Coronary artery (tissue), 2 donors: ENCODE results near the gene CDC42BPA.

ENCODE experiments used
- DNase-seq: peaks from one replicate; pipeline ENCODE4 v3.0.0-alpha.2; 2017; ENCODE audit warnings: low spot score
- H3K27ac ChIP-seq, 2 donors: fragments of 200-600 bp; sonication (generic); one replicate each; pipeline ENCODE4 v1.5.1; 2016 to 2019
- H3K4me3 ChIP-seq: fragments of 200-600 bp; sonication (generic); 2 replicates; pipeline ENCODE4 v1.5.1; 2016; ENCODE audit warnings: mild to moderate bottlenecking, moderate library complexity
- CTCF ChIP-seq: fragments of 200-600 bp; sonication (generic); IDR thresholded peaks from one replicate; pipeline ENCODE4 v1.5.1; 2019; ENCODE audit warnings: antibody characterized with exemption

The CDC42BPA gene

GRCh38 chr1:227305894-227306626, 12.2 kb downstream of the CDC42BPA start:
- no peak for DNase-seq
- no peak overlapping the region for H3K4me3 ChIP-seq
- H3K27ac ChIP-seq = no peak overlapping the region
- TF ChIP-seq CTCF = no peak

DNA sequence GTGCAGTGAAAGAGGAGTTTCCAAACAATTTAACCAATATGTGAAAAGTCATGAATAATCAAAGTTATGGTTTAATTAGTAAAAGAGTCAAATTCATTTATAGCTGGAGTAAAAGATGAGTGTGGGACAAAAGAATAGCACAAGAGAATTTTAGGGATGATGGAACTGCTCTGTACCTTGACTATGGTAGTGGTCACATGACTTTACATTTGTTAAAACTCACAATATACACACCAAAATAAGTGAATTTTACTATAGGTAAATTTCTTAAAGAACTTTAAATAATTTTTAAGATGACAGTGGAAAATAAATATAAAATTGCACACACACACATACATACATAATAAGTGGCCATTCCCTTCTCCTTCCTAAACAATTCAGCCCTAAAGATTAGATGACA, 13.6 kb downstream of the CDC42BPA start:
- H3K27ac ChIP-seq = no peak overlapping the region
- no peak overlapping the region for H3K4me3 ChIP-seq
- no peak for DNase-seq
- TF ChIP-seq CTCF = no peak

GRCh38 chr1:227303662-227304061, 14.6 kb downstream of the CDC42BPA start:
- no peak for TF ChIP-seq CTCF
- no peak overlapping the region for H3K27ac ChIP-seq
- no peak overlapping the region for H3K4me3 ChIP-seq
- DNase-seq = no peak

DNA sequence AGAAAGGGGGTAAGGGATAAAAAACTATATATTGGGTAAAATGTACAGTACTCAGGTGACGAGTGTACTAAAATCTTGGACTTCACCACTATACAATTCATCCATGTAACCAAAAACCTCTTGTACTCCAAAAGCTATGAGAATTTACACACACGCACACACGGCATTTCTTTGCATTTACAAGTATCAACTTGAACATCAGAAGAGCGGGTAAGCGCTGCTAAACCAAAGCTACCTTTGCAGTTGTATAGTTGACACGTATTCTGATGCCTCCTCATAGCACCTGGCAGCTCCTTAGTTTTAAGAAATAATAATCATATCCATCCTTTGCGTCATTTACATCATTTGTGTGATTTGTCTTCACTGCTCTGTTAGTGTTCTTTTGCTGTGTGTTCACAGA, 17.6 kb downstream of the CDC42BPA start:
- TF ChIP-seq CTCF = no peak

DNA sequence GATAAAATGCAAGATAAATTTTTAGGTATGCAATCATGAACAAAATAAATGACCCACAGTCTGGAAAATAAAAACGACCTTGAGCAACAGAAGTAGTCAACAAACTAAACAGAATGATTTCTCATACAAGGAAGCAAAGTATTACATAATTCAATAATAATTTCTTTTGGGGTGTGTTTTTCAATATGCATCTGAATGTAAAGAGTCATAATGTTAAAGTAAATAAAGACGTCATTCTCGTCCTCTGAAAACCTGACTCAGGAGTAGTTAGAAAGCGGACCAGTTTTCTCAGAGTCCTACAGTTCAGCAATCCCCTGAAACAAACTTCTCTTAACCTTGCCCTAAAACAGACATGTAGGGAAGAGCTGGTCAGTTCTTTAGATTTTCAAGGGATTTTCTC, 18.6 kb downstream of the CDC42BPA start:
- no peak overlapping the region for H3K4me3 ChIP-seq
- TF ChIP-seq CTCF = no peak
- no peak for DNase-seq
- no peak overlapping the region for H3K27ac ChIP-seq

More for the DNA sequence above, 17.6 kb downstream of the CDC42BPA start:
- no peak overlapping the region for H3K4me3 ChIP-seq
- no peak for DNase-seq
- H3K27ac ChIP-seq = no peak overlapping the region

DNA sequence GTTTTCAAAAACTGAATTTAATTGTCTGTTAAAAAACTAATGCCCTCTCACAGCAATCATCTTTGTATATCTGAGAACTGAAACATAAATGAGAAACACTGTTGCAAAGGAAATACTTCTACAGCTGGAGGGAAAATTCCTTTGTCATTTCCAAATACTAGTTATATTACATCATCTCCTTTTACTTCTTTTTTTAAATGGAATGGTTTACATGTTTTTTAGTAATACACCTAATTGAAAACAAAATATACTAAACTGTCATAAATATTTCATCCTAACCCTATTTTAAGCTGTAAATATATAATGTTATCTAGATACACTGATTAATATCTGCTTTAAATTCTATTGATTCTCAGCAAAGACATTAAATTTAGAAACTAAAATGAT, 19.1 kb downstream of the CDC42BPA start:
- Histone ChIP-seq H3K4me3 (peak overlapping the region; percentile 5), H3K27ac (no peak overlapping the region)
- no peak for TF ChIP-seq CTCF
- DNase-seq = no peak

DNA sequence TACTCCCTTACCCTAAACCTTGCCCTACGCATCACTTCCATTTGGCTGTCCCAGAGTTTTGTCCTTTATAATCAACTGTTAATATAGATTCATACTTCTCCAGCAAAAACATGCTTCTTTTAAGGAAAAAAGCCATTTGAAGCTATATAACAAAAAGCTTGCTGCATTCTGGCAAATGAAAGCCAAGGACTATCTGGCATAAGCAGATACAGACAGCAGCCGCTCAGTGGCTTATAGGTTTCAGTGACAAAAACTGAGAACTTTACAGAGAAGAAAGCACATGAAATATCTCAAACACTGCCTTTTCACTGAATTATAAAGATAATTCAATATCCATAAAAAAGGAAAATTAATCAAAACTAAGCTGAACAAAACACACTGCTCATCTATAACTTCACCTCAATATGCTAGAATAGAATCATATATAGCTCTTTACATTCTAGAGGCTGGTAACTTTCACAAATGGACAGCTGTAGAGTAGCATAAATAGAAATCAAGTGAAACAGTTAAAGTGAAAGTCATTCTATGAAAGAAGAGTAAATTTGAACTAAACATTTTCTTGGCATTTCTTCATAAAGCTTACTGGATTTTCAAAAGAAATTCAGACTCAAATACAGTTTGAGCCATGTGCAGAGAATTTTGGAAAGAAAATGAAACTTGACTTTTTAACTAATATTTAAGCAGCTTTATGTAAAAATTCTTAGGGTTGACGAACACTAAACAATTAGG, 19.6 kb downstream of the CDC42BPA start:
- Histone ChIP-seq H3K27ac (peak overlapping the region in 1 of 2 donors; percentile 7), H3K4me3 (peak overlapping the region; percentile 5)
- no peak for TF ChIP-seq CTCF
- no peak for DNase-seq
